ENCODE results near the gene ELP2. TPM values are rescaled to one million over a fixed set of nuclear protein-coding genes. Genes with fewer than 3 reads are reported as not detected.
"Not testable (repeated sequence)": the region's sequence is repeated elsewhere in the genome, so short reads cannot be mapped to it uniquely, and the experiment has no call there.

Gene ELP2
- total RNA-seq, 1 donor from 2014 or later, result 60.2 TPM

DNA sequence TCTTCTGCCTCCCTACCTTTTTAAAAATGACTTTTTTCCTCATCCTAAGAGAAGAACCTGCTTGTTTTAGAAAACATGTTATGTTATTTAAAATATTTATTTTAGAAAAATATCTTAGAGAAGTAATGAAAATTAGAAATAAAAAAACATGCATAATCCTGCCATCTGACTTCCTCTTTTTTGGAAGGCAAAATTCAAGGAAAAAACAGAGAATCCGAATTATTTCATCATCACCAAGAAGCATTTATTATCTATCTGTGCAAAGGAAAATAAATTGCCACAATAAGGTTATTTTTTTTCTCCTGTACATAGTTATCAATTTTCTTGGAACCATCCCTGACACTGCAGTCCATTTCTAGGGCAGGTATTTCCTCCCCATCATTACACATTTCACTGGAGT is 15.0 kb upstream of the ELP2 start:
- TF ChIP-seq POLR2AphosphoS5 (IDR thresholded peaks at IDR 0.05; ENCODE audit: insufficient read depth in 1 of 2, low read depth in 1 of 2), result no peak
- no peak for TF ChIP-seq CTCF (IDR thresholded peaks at IDR 0.05)
- TF ChIP-seq POLR2A (IDR thresholded peaks at IDR 0.05), result no peak
- no peak overlapping the region for H3K4me3 ChIP-seq
- DNase-seq (ENCODE audit: extremely low spot score in 2 of 2), result no peak
- H3K27me3 ChIP-seq, result no peaks in the 10 kb centered on the region
- no peak overlapping the region for H3K27ac ChIP-seq
- H3K36me3 ChIP-seq, result peaks cover 0 to 45% of the 10 kb centered on the region in 2 donors
- H3K9me3 ChIP-seq, result no peaks in the 10 kb centered on the region
- intact Hi-C loops (cut with DNase I), result no loop called here
- no peaks in the 10 kb centered on the region for H3K4me1 ChIP-seq

GRCh38 chr18:36116771-36117170 is 12.9 kb upstream of the ELP2 start:
- H3K4me1 ChIP-seq; H3K27ac ChIP-seq; H3K4me3 ChIP-seq; DNase-seq (ENCODE audit: extremely low spot score in 2 of 2); H3K27me3 ChIP-seq; H3K9me3 ChIP-seq; intact Hi-C loops (cut with DNase I): not testable (repeated sequence)
- peaks cover 0 to 49% of the 10 kb centered on the region in 2 donors for H3K36me3 ChIP-seq

DNA sequence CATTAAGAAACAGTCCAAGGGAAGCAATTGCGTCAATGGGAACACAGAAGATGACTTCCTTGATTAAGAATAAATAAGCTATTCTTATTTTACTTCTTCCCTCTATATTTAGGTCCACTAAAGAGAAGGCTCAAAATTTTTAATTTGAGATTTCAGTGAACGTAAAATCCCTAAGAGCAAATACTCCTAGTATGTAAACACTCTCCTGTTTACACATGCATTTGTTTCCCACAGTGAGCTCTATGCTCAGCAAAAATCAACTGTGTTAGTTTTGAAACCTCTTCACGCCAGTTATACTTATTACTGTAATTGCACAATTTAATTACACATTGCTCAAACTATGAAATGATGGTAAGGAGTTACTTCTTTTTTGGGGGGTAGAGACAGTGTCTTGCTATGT is 9.4 kb upstream of the ELP2 start:
- intact Hi-C loops (cut with DNase I), result no loop called here
- H3K36me3 ChIP-seq, result peaks cover 0 to 30% of the 10 kb centered on the region in 2 donors
- DNase-seq (ENCODE audit: extremely low spot score in 2 of 2), result no peak
- no peaks in the 10 kb centered on the region for H3K4me1 ChIP-seq
- no peaks in the 10 kb centered on the region for H3K9me3 ChIP-seq
- no peak for TF ChIP-seq POLR2A (IDR thresholded peaks at IDR 0.05)
- no peak for TF ChIP-seq POLR2AphosphoS5 (IDR thresholded peaks at IDR 0.05; ENCODE audit: insufficient read depth in 1 of 2, low read depth in 1 of 2)
- TF ChIP-seq CTCF (IDR thresholded peaks at IDR 0.05), result no peak
- no peak overlapping the region for H3K4me3 ChIP-seq
- H3K27ac ChIP-seq, result no peak overlapping the region
- no peaks in the 10 kb centered on the region for H3K27me3 ChIP-seq

GRCh38 chr18:36124841-36125240 is 4.9 kb upstream of the ELP2 start:
- intact Hi-C loops (cut with DNase I), result loop anchor here (5.0 kb wide), 1 partner anchor 333 kb away; no protein-coding TSS in a partner anchor
- no peak for DNase-seq (ENCODE audit: extremely low spot score in 2 of 2)
- Histone ChIP-seq H3K27ac (no peak overlapping the region), H3K36me3 (peaks cover 0 to 19% of the 10 kb centered on the region in 2 donors), H3K27me3 (no peaks in the 10 kb centered on the region), H3K9me3 (no peaks in the 10 kb centered on the region), H3K4me1 (peaks cover 17% of the 10 kb centered on the region), H3K4me3 (no peak overlapping the region)
- TF ChIP-seq POLR2A (IDR thresholded peaks at IDR 0.05) (no peak), CTCF (IDR thresholded peaks at IDR 0.05) (no peak), POLR2AphosphoS5 (IDR thresholded peaks at IDR 0.05; ENCODE audit: insufficient read depth in 1 of 2, low read depth in 1 of 2) (no peak)

DNA sequence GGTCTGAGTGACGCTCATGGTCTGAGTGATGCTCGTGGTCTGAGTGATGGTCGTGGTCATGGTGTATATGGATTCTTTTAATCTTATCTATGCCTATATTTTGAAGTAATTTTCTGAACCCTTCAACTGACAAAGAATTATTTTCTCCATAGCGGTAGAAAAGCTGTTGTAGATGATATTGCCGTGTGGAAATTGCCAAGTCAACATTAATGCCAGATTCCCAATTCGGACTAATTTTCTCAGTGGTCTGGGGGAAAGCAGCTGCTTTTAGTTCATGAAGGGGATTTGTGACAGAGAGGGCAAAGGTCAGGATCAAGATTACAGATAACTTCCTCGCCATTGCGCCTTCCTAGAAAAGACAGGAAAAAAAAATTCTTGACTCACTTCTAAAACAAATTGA is 3.0 kb upstream of the ELP2 start:
- intact Hi-C loops (cut with DNase I), result loop anchor here (5.0 kb wide), 1 partner anchor 334 kb away; no protein-coding TSS in a partner anchor

More for the DNA sequence above, 3.0 kb upstream of the ELP2 start:
- Histone ChIP-seq H3K4me3 (no peak overlapping the region), H3K27ac (no peak overlapping the region), H3K4me1 (peaks cover 33% of the 10 kb centered on the region), H3K27me3 (no peaks in the 10 kb centered on the region), H3K9me3 (no peaks in the 10 kb centered on the region), H3K36me3 (peaks cover 0 to 11% of the 10 kb centered on the region in 2 donors)
- TF ChIP-seq CTCF (IDR thresholded peaks at IDR 0.05) (no peak), POLR2AphosphoS5 (IDR thresholded peaks at IDR 0.05; ENCODE audit: insufficient read depth in 1 of 2, low read depth in 1 of 2) (no peak), POLR2A (IDR thresholded peaks at IDR 0.05) (no peak)
- DNase-seq (ENCODE audit: extremely low spot score in 2 of 2), result no peak

Data from vagina (tissue), 2 donors.